Gastroesophageal sphincter (tissue), 4 donors: ENCODE data around the gene RMDN2. TPM values are rescaled to one million over a fixed set of nuclear protein-coding genes. Genes with fewer than 3 reads are reported as not detected.

Experiments
- ATAC-seq: fragments of 150-250 bp; one replicate; pipeline ENCODE4 v1.9.1; 2016; ENCODE audit warnings: mild to moderate bottlenecking, moderate library complexity
- H3K27ac ChIP-seq, 4 donors: fragments of 200-600 bp; sonication (generic) in 3 of 4; 1 replicate in 3 of 4; 2 replicates in 1 of 4; pipeline ENCODE4 v1.5.1; 2016 to 2019
- H3K27me3 ChIP-seq: fragments of 200-600 bp; sonication (generic); one replicate; pipeline ENCODE4 v1.5.1; 2019
- H3K36me3 ChIP-seq, 2 donors: fragments of 200-600 bp; sonication (generic); one replicate each; pipeline ENCODE4 v1.5.1; 2019; ENCODE audit warnings: control low read depth in 1 of 2
- H3K4me1 ChIP-seq, 3 donors: fragments of 200-600 bp; sonication (generic); 1 replicate in 2 of 3; 2 replicates in 1 of 3; pipeline ENCODE4 v1.5.1; 2016 to 2019; ENCODE audit warnings: control low read depth in 2 of 3
- H3K4me3 ChIP-seq, 2 donors: fragments of 200-600 bp; sonication (generic); one replicate each; pipeline ENCODE4 v1.5.1; 2019; ENCODE audit warnings: mild to moderate bottlenecking in 1 of 2, moderate library complexity in 1 of 2
- H3K9me3 ChIP-seq, 3 donors: fragments of 200-600 bp; sonication (generic); one replicate each; pipeline ENCODE4 v1.5.1; 2017 to 2019; ENCODE audit warnings: control low read depth in 2 of 3
- CTCF ChIP-seq, 4 experiments: fragments of 200-600 bp in 2 of 4; fragments of 450-650 bp in 2 of 4; sonication (generic) in 1 of 4; IDR thresholded peaks; one replicate each; pipeline ENCODE4 v1.5.1; 2017 to 2019; ENCODE audit warnings: antibody characterized with exemption in 4 of 4, mild to moderate bottlenecking in 2 of 4, moderate library complexity in 2 of 4
- EP300 ChIP-seq: sonication (generic); formaldehyde crosslinking; IDR thresholded peaks from one replicate; pipeline ENCODE4 v1.6.1; 2017; ENCODE audit warnings: antibody characterized with exemption, mild to moderate bottlenecking
- POLR2A ChIP-seq, 2 donors: fragments of 450-650 bp; IDR thresholded peaks; one replicate each; pipeline ENCODE4 v1.6.1; 2017; ENCODE audit warnings: antibody characterized with exemption in 2 of 2, mild to moderate bottlenecking in 2 of 2, moderate library complexity in 1 of 2
- POLR2AphosphoS5 ChIP-seq: sonication (generic); formaldehyde crosslinking; IDR thresholded peaks from one replicate; pipeline ENCODE4 v1.6.1; 2017; ENCODE audit warnings: antibody characterized with exemption
- WGBS, 2 donors: methylation state at CpG; one replicate each; pipeline ENCODE4 v1.1.5; 2018; ENCODE audit warnings: low coverage in 1 of 2; 5-methylcytosine and 5-hydroxymethylcytosine counted together
- total RNA-seq, 4 donors: library from RNA; depleted of rRNA; stranded (reverse); fragments of >200 nt; gene quantifications; one replicate each; pipeline ENCODE4 v1.1.0, GENCODE V29; 2016

Gene RMDN2
- total RNA-seq, 4 donors from 2014 or later, result 9.3 to 12.5 (median 11.4) TPM

DNA sequence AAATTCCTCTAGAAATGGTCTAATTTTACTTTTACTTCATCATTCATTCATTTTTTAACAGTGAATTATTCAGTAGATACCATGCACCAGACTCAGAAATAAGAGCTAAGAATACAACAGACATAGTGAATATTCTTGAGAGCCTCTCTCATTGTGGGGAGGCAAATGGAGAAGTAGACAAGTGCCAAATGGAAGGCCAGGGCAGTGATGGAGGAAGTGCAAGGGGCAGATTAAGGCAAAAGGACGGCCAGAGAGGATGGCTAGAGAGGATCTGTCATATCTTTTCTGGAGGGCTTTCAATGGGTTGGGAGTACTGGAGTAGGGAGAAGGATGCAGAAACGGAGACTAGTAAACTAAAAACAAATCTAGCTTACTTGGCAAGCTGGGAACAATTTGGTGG is 19.0 kb upstream of the RMDN2 start:
- no peaks in the 10 kb centered on the region for H3K4me1 ChIP-seq
- no peaks in the 10 kb centered on the region for H3K36me3 ChIP-seq
- no peaks in the 10 kb centered on the region for H3K27me3 ChIP-seq
- no peak overlapping the region for H3K4me3 ChIP-seq
- 73 to 100% methylated on average over 1 to 2 of the region's 2 CpGs for WGBS, 2 donors
- H3K27ac ChIP-seq, result no peak overlapping the region
- H3K9me3 ChIP-seq, result no peaks in the 10 kb centered on the region
- ATAC-seq, result no peak
- TF ChIP-seq POLR2AphosphoS5, result no peak
- no peak for TF ChIP-seq POLR2A (IDR thresholded peaks at IDR 0.05)
- no peak for TF ChIP-seq CTCF (IDR thresholded peaks at IDR 0.05)
- no peak for TF ChIP-seq EP300

GRCh38 chr2:37907501-37908225 is 17.4 kb upstream of the RMDN2 start:
- Histone ChIP-seq H3K27ac (no peak overlapping the region), H3K4me1 (no peaks in the 10 kb centered on the region), H3K4me3 (no peak overlapping the region), H3K9me3 (no peaks in the 10 kb centered on the region), H3K36me3 (no peaks in the 10 kb centered on the region), H3K27me3 (no peaks in the 10 kb centered on the region)
- WGBS, 2 donors, result 51 to 62% methylated on average over 4 of the region's 5 CpGs
- TF ChIP-seq POLR2A (IDR thresholded peaks at IDR 0.05) (no peak), POLR2AphosphoS5 (no peak), CTCF (IDR thresholded peaks at IDR 0.05) (no peak), EP300 (no peak)
- ATAC-seq, result no peak

DNA sequence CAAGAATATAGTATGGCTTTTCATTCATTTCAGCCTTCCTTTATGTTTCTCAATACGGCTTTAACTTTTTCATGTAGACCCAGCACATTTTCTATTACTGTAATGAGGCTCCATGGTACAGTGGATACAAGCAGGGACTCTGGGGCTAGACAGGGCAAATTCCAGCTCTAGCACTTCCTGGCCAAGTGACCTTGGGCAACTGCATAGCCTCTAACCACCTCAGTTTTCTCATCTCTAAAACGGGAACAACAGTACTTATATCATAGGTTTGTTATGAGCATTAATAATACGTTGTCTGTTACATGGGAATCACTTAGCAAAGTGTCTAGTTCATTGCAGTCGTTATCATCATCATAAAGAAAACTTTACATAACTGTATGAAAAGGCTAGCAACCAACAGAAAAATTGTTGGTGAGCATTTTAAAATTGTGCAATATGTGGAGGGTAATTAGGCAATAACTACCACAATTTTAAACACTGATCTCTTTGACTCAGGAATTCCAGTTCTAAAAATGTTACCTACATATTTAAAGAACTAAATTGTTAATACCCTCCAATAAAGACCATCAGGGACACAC is 13.7 kb upstream of the RMDN2 start:
- no peak for ATAC-seq

GRCh38 chr2:37912056-37912455 is 13.0 kb upstream of the RMDN2 start:
- H3K4me1 ChIP-seq, result peaks cover 0 to 14% (median 2%) of the 10 kb centered on the region in 3 donors
- H3K27me3 ChIP-seq, result no peaks in the 10 kb centered on the region
- WGBS, 2 donors, result 40 to 56% methylated on average over 1 of the region's 1 CpG
- H3K9me3 ChIP-seq, result no peaks in the 10 kb centered on the region
- no peaks in the 10 kb centered on the region for H3K36me3 ChIP-seq
- H3K27ac ChIP-seq, result peak overlapping the region in 1 of 4 donors; percentile 61
- H3K4me3 ChIP-seq, result no peak overlapping the region
- no peak for TF ChIP-seq CTCF (IDR thresholded peaks at IDR 0.05)
- ATAC-seq, result no peak

More for the DNA sequence above, 13.7 kb upstream of the RMDN2 start:
- H3K4me3 ChIP-seq, result no peak overlapping the region
- TF ChIP-seq POLR2AphosphoS5, result no peak
- TF ChIP-seq POLR2A (IDR thresholded peaks at IDR 0.05), result no peak
- TF ChIP-seq CTCF (IDR thresholded peaks at IDR 0.05), result no peak
- no peak for TF ChIP-seq EP300
- no peaks in the 10 kb centered on the region for H3K27me3 ChIP-seq
- peak overlapping the region in 1 of 4 donors; percentile 61 for H3K27ac ChIP-seq
- H3K36me3 ChIP-seq, result no peaks in the 10 kb centered on the region
- 80 to 85% methylated on average over 4 of the region's 4 CpGs for WGBS, 2 donors
- no peaks in the 10 kb centered on the region for H3K9me3 ChIP-seq
- H3K4me1 ChIP-seq, result peaks cover 0 to 7% (median 0%) of the 10 kb centered on the region in 3 donors

- Histone ChIP-seq H3K27me3 (no peaks in the 10 kb centered on the region), H3K4me1 (peaks cover 5 to 19% (median 8%) of the 10 kb centered on the region in 3 donors), H3K9me3 (no peaks in the 10 kb centered on the region), H3K36me3 (no peaks in the 10 kb centered on the region), H3K4me3 (no peak overlapping the region), H3K27ac (no peak overlapping the region)
- TF ChIP-seq CTCF (IDR thresholded peaks at IDR 0.05) (no peak), POLR2AphosphoS5 (no peak), POLR2A (IDR thresholded peaks at IDR 0.05) (no peak), EP300 (no peak)
- no peak for ATAC-seq
- WGBS, 2 donors, result 93 to 95% methylated on average over 2 of the region's 2 CpGs
Measured at GRCh38 chr2:37912616-37913015, 12.5 kb upstream of the RMDN2 start.
